H1 (cell line): Measurements from ENCODE around the gene DENND1A. TPM values are rescaled to one million over a fixed set of nuclear protein-coding genes. Genes with fewer than 3 reads are reported as not detected.

Experiments used
- CTCF ChIA-PET: fragments of 300-600 bp; sonication (Branson Sonifier 250); formaldehyde crosslinking; loops from one replicate; lab custom pipeline; 2021; ENCODE audit not compliant: partially characterized antibody; lab: Charles Lee
- POLR2A ChIA-PET: fragments of 300-600 bp; sonication (Branson Sonifier 250); formaldehyde crosslinking; loops from one replicate; lab custom pipeline; 2021; ENCODE audit warnings: inconsistent platforms; ENCODE audit not compliant: partially characterized antibody; lab: Charles Lee
- DNase-seq, 2 experiments: peaks; one replicate each; pipeline versions ENCODE4 v3.0.0 to v3.0.0-alpha.2; 2010 to 2022; ENCODE audit warnings: low spot score in 2 of 2, low read depth in 1 of 2, mixed read lengths in 1 of 2
- FAIRE-seq: peaks from 2 replicates; lab custom pipeline; 2011; peaks lifted over from hg19 to GRCh38; lab: Jason Lieb, UNC
- H2AFZ ChIP-seq: 2 replicates; pipeline ENCODE4 v1.8.1; 2012; ENCODE audit warnings: low read length, inconsistent platforms
- H2AK5ac ChIP-seq: 2 replicates; pipeline ENCODE4 v1.6.1; 2013; ENCODE audit warnings: low read depth, low read length
- H2BK120ac ChIP-seq: replicated peaks from 2 replicates; pipeline ENCODE3; 2013; ENCODE audit warnings: low read depth, low read length, inconsistent platforms
- H2BK12ac ChIP-seq: 2 replicates; pipeline ENCODE4 v1.6.1; 2013; ENCODE audit warnings: low read depth, low read length
- H2BK15ac ChIP-seq: 2 replicates; pipeline ENCODE4 v1.6.1; 2013; ENCODE audit warnings: low read length
- H2BK20ac ChIP-seq: 2 replicates; pipeline ENCODE4 v1.6.1; 2013; ENCODE audit warnings: low read length
- H2BK5ac ChIP-seq: 2 replicates; pipeline ENCODE4 v1.6.1; 2013; ENCODE audit warnings: low read depth, low read length
- H3K14ac ChIP-seq: 2 replicates; pipeline ENCODE4 v1.6.1; 2013; ENCODE audit warnings: inconsistent platforms; ENCODE audit not compliant: insufficient read length
- H3K18ac ChIP-seq: 2 replicates; pipeline ENCODE4 v1.6.1; 2013; ENCODE audit warnings: low read length; ENCODE audit errors: extremely low read depth
- H3K23ac ChIP-seq: 2 replicates; pipeline ENCODE4 v1.6.1; 2013; ENCODE audit warnings: inconsistent platforms; ENCODE audit not compliant: insufficient read length
- H3K23me2 ChIP-seq: 2 replicates; pipeline ENCODE4 v1.6.1; 2013; ENCODE audit warnings: low read depth, low read length
- H3K27ac ChIP-seq: 2 replicates; pipeline ENCODE4 v1.6.1; 2011; ENCODE audit warnings: low read depth, low read length, inconsistent platforms
- H3K27me3 ChIP-seq, 4 experiments: replicated peaks in 1 of 4; 1 replicate in 1 of 4; 2 replicates in 3 of 4; pipeline versions ENCODE4 v1.6.1 to v1.8.1; 2011 to 2013; ENCODE audit warnings: low read length in 3 of 4, mild to moderate bottlenecking in 3 of 4, inconsistent platforms in 2 of 4, mixed read lengths in 2 of 4, moderate library complexity in 1 of 4; ENCODE audit not compliant: control insufficient read depth in 3 of 4, insufficient read depth in 3 of 4; ENCODE audit errors: extremely low read depth in 1 of 4
- H3K36me3 ChIP-seq, 4 experiments: 2 replicates each; pipeline versions ENCODE4 v1.6.1 to v1.8.1; 2011 to 2013; ENCODE audit warnings: mild to moderate bottlenecking in 4 of 4, low read length in 3 of 4, moderate library complexity in 2 of 4, control low read depth in 1 of 4, inconsistent platforms in 1 of 4; ENCODE audit not compliant: insufficient read depth in 4 of 4, control insufficient read depth in 2 of 4
- H3K4ac ChIP-seq: replicated peaks from 2 replicates; pipeline ENCODE3; 2013; ENCODE audit warnings: low read length, low read depth, mixed read lengths, inconsistent platforms; ENCODE audit not compliant: insufficient read length
- H3K4me1 ChIP-seq, 4 experiments: replicated peaks in 1 of 4; 1 replicate in 1 of 4; 2 replicates in 3 of 4; pipeline versions ENCODE4 v1.6.1 to v1.8.1; 2011 to 2013; ENCODE audit warnings: low read length in 3 of 4, inconsistent platforms in 2 of 4, mixed read lengths in 1 of 4; ENCODE audit not compliant: insufficient read depth in 4 of 4, control insufficient read depth in 3 of 4
- H3K4me2 ChIP-seq, 2 experiments: 2 replicates each; pipeline versions ENCODE4 v1.6.1 to v1.8.1; 2011 to 2013; ENCODE audit warnings: low read depth in 2 of 2, low read length in 2 of 2, control low read depth in 1 of 2, inconsistent platforms in 1 of 2, mild to moderate bottlenecking in 1 of 2; ENCODE audit not compliant: insufficient read depth in 1 of 2
- H3K4me3 ChIP-seq, 4 experiments: fragments of 200-600, 300-600 bp in 1 of 4; sonication (generic), shearing (Covaris generic), sonication (Bioruptor Twin) in 1 of 4; 2 replicates each; pipeline versions ENCODE4 v1.5.1 to v1.8.1; 2011 to 2016; ENCODE audit warnings: low read length in 4 of 4, low read depth in 3 of 4, control low read depth in 2 of 4, inconsistent platforms in 2 of 4, mild to moderate bottlenecking in 2 of 4, mixed read lengths in 1 of 4, moderate library complexity in 1 of 4; ENCODE audit not compliant: insufficient read depth in 2 of 4; ENCODE audit errors: extremely low read depth in 1 of 4
- H3K56ac ChIP-seq: replicated peaks from 2 replicates; pipeline ENCODE3; 2013; ENCODE audit warnings: low read depth, mild to moderate bottlenecking, mixed read lengths, low read length, inconsistent platforms; ENCODE audit not compliant: insufficient read length
- H3K79me1 ChIP-seq: 2 replicates; pipeline ENCODE4 v1.6.1; 2013; ENCODE audit warnings: low read depth, low read length, control low read depth
- H3K79me2 ChIP-seq, 2 experiments: 2 replicates each; pipeline versions ENCODE4 v1.6.1 to v1.8.1; 2012 to 2013; ENCODE audit warnings: low read length in 2 of 2, mild to moderate bottlenecking in 2 of 2, inconsistent platforms in 1 of 2; ENCODE audit not compliant: insufficient read depth in 2 of 2, control insufficient read depth in 1 of 2
- H3K9ac ChIP-seq, 4 experiments: replicated peaks in 1 of 4; 1 replicate in 1 of 4; 2 replicates in 3 of 4; pipeline versions ENCODE4 v1.6.1 to v1.8.1; 2011 to 2013; ENCODE audit warnings: low read depth in 3 of 4, low read length in 3 of 4, control low read depth in 2 of 4, mild to moderate bottlenecking in 2 of 4, moderate library complexity in 2 of 4, inconsistent platforms in 1 of 4; ENCODE audit errors: extremely low read depth in 1 of 4
- H3K9me3 ChIP-seq, 2 experiments: 2 replicates each; pipeline versions ENCODE4 v1.6.1 to v1.8.1; 2012 to 2013; ENCODE audit warnings: mild to moderate bottlenecking in 2 of 2, moderate library complexity in 2 of 2, control low read depth in 1 of 2, inconsistent platforms in 1 of 2, low read depth in 1 of 2, low read length in 1 of 2, mixed read lengths in 1 of 2; ENCODE audit not compliant: insufficient read depth in 2 of 2
- H4K20me1 ChIP-seq, 2 experiments: replicated peaks in 1 of 2; 2 replicates each; pipeline versions ENCODE3 to v1.8.1; 2011 to 2013; ENCODE audit warnings: inconsistent platforms in 2 of 2, low read length in 2 of 2, mild to moderate bottlenecking in 1 of 2; ENCODE audit not compliant: insufficient read depth in 2 of 2, control insufficient read depth in 1 of 2
- H4K5ac ChIP-seq: 2 replicates; pipeline ENCODE4 v1.6.1; 2013; ENCODE audit warnings: low read length, low read depth, mixed read lengths, inconsistent platforms; ENCODE audit not compliant: insufficient read length
- H4K8ac ChIP-seq: 2 replicates; pipeline ENCODE4 v1.8.0; 2013; ENCODE audit warnings: mild to moderate bottlenecking, moderate library complexity, low read length, inconsistent platforms; ENCODE audit not compliant: insufficient read depth; ENCODE audit errors: extremely low read depth
- H4K91ac ChIP-seq: replicated peaks from 2 replicates; pipeline ENCODE3; 2013; ENCODE audit warnings: low read length, mixed read lengths, inconsistent platforms; ENCODE audit not compliant: insufficient read length
- BCL11A ChIP-seq, 2 experiments: IDR thresholded peaks; one replicate each; pipeline ENCODE4 v1.6.1; 2011; ENCODE audit warnings: low read depth in 2 of 2, low read length in 2 of 2, mild to moderate bottlenecking in 2 of 2
- CREB1 ChIP-seq: IDR thresholded peaks from 2 replicates; pipeline ENCODE4 v1.6.1; 2012; ENCODE audit warnings: inconsistent platforms
- GABPA ChIP-seq: IDR thresholded peaks from 2 replicates; pipeline ENCODE4 v1.6.1; 2011; ENCODE audit warnings: mild to moderate bottlenecking, low read length, moderate library complexity, borderline replicate concordance; ENCODE audit not compliant: insufficient read depth
- KDM1A ChIP-seq: fragments of 200-600, 300-600 bp; sonication (generic); IDR thresholded peaks from 2 replicates; pipeline ENCODE4 v1.7.1; 2016; ENCODE audit warnings: mild to moderate bottlenecking, low read length, borderline replicate concordance
- POLR2AphosphoS5 ChIP-seq: IDR thresholded peaks from 2 replicates; pipeline ENCODE4 v1.6.1; 2011; ENCODE audit warnings: low read depth, low read length
- RBBP5 ChIP-seq: IDR thresholded peaks from 2 replicates; pipeline ENCODE4 v1.7.1; 2012; ENCODE audit warnings: low read depth, mild to moderate bottlenecking, inconsistent platforms, low read length, moderate library complexity, borderline replicate concordance
- SP2 ChIP-seq: IDR thresholded peaks from 2 replicates; pipeline ENCODE4 v1.6.1; 2012; ENCODE audit warnings: mild to moderate bottlenecking, low read length, inconsistent platforms
- SRF ChIP-seq: IDR thresholded peaks from 2 replicates; pipeline ENCODE4 v1.6.1; 2011; ENCODE audit warnings: mild to moderate bottlenecking, low read depth, low read length, moderate library complexity
- YY1 ChIP-seq: IDR thresholded peaks from 2 replicates; pipeline ENCODE4 v1.6.1; 2011; ENCODE audit warnings: low read depth, mild to moderate bottlenecking, low read length
- WGBS, 2 experiments: shearing (Covaris generic) in 1 of 2; methylation state at CpG; one replicate each; pipeline versions ENCODE4 v1.1.6 to v1.1.7; 2013 to 2015; ENCODE audit warnings: low lambda C conversion rate in 2 of 2, mixed read lengths in 2 of 2, inconsistent platforms in 1 of 2, low coverage in 1 of 2, missing lambda C conversion rate in 1 of 2; ENCODE audit not compliant: insufficient replicate concordance in 2 of 2, insufficient coverage in 1 of 2, insufficient read length in 1 of 2; ENCODE audit errors: extremely low coverage in 1 of 2, missing lambda C conversion rate in 1 of 2; 5-methylcytosine and 5-hydroxymethylcytosine counted together
- polyA plus RNA-seq, 7 experiments: library from polyadenylated mRNA; depleted of rRNA in 3 of 7; stranded (reverse) in 5 of 7; unstranded in 2 of 7; fragments of >200 nt in 5 of 7; fragments of 200-250 nt in 2 of 7; gene quantifications; 1 replicate in 5 of 7; 2 replicates in 1 of 7; 4 replicates in 1 of 7; pipeline versions ENCODE4 v1.2.1 to v1.2.3, GENCODE V29; 2011 to 2013; ENCODE audit warnings: missing spikeins in 2 of 7, mixed read lengths in 2 of 7
- total RNA-seq: library from RNA; stranded (reverse); fragmentation: NEBNext Ultra II Directional; extraction: Animal tissue kit (Norgen Biotek cat#: 25700); gene quantifications from 2 replicates; pipeline ENCODE4 v1.2.1, GENCODE V29; 2021
- TF ChIP-seq, protein P1 (sequence below), 3 experiments: IDR thresholded peaks; 1 replicate in 2 of 3; 2 replicates in 1 of 3; pipeline versions ENCODE4 v1.5.1 to v1.6.1; 2011; ENCODE audit warnings: low read length in 3 of 3, mild to moderate bottlenecking in 3 of 3, inconsistent platforms in 2 of 3, low read depth in 1 of 3, moderate library complexity in 1 of 3; ENCODE audit not compliant: insufficient read depth in 1 of 3; ENCODE audit errors: control extremely low read depth in 1 of 3

Gene DENND1A
- total and polyA plus RNA-seq, 2 of the 8 experiments (the other 6 are each of a cell fraction or from before 2014, with no cell fraction given) = 24.1 to 26.4 TPM

DNA sequence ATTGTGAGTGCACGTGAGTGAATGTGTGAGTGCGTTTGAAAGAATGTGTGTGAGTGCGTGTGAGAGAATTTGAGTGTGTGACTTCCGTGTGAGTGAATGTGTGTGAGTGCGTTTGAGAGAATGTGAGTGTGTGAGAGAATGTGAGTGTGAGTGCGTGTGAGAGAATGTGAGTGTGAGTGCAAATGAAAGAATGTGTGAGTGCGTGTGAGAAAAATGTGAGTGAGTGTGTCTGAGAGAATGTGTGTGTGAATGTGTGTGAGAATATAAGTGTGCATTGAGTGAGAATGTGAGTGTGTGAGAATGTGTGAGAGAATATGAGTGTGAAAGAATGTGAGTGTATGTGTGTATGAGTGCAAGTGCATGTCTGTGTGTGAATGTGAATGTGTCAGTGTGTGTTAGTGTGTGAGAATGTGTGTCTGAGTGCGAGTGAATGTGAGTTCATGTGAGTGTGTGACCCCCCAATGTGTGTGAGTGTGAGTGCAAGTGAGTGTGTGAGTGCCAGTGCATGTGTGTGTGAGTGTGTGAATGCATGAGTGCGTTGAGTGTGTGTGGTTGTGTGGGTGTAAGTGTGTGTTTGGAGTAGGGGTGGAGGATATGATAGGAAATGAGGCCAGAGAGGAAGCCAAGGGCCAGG lies 43.8 kb upstream of the DENND1A start:
- H3K4me2 ChIP-seq = no peak overlapping the region
- no peak overlapping the region for H3K4me3 ChIP-seq
- CTCF ChIA-PET = interaction anchor here (0.8 to 1.4 kb wide), 2 partner anchors 13 to 431 kb away, joined by 3 to 4 read pairs; no protein-coding TSS in a partner anchor
- peak overlapping the region; percentile 76; the same call in 1 of the 2 replicates for H2BK20ac ChIP-seq
- peak overlapping the region; percentile 96; the same call in 1 of the 2 replicates for H2AK5ac ChIP-seq
- H3K23ac ChIP-seq = no peak overlapping the region
- H3K23me2 ChIP-seq = peaks cover 24% of the 10 kb centered on the region
- H3K18ac ChIP-seq = no peak overlapping the region
- peaks cover 0 to 4% of the 10 kb centered on the region in 2 experiments; a peak in 2 of 4 replicates for H3K79me2 ChIP-seq
- no peak overlapping the region for H3K27ac ChIP-seq
- H2BK5ac ChIP-seq = no peak overlapping the region
- H2BK120ac ChIP-seq = no peak overlapping the region
- no peaks in the 10 kb centered on the region for H3K4me1 ChIP-seq
- no peaks in the 10 kb centered on the region for H3K79me1 ChIP-seq
- peaks cover 3 to 22% of the 10 kb centered on the region in 2 experiments; a peak in 2 of 4 replicates for H3K9me3 ChIP-seq
- POLR2A ChIA-PET = no interaction called here
- no peak overlapping the region for H4K5ac ChIP-seq
- H4K20me1 ChIP-seq = peaks cover 0 to 21% of the 10 kb centered on the region in 2 experiments
- peak overlapping the region; percentile 53 for H2BK12ac ChIP-seq
- H3K4ac ChIP-seq = no peak overlapping the region
- no peaks in the 10 kb centered on the region; a peak in 1 of 7 replicates for H3K27me3 ChIP-seq
- no peak overlapping the region for H4K91ac ChIP-seq
- H2BK15ac ChIP-seq = peak overlapping the region; percentile 83; the same call in 1 of the 2 replicates
- no peak overlapping the region; the same call in 1 of the 2 replicates for H4K8ac ChIP-seq
- no peak overlapping the region for H3K9ac ChIP-seq
- no peak for DNase-seq
- no peak for FAIRE-seq
- no peaks in the 10 kb centered on the region; a peak in 2 of 8 replicates for H3K36me3 ChIP-seq
- WGBS, 2 experiments = 85 to 99% methylated on average over 7 to 9 of the region's 9 CpGs
- peak overlapping the region; percentile 73 for H3K14ac ChIP-seq
- no peak overlapping the region for H2AFZ ChIP-seq
- peak overlapping the region; percentile 92 for H3K56ac ChIP-seq
- no peak for TF ChIP-seq KDM1A
- TF ChIP-seq, protein P1, sequence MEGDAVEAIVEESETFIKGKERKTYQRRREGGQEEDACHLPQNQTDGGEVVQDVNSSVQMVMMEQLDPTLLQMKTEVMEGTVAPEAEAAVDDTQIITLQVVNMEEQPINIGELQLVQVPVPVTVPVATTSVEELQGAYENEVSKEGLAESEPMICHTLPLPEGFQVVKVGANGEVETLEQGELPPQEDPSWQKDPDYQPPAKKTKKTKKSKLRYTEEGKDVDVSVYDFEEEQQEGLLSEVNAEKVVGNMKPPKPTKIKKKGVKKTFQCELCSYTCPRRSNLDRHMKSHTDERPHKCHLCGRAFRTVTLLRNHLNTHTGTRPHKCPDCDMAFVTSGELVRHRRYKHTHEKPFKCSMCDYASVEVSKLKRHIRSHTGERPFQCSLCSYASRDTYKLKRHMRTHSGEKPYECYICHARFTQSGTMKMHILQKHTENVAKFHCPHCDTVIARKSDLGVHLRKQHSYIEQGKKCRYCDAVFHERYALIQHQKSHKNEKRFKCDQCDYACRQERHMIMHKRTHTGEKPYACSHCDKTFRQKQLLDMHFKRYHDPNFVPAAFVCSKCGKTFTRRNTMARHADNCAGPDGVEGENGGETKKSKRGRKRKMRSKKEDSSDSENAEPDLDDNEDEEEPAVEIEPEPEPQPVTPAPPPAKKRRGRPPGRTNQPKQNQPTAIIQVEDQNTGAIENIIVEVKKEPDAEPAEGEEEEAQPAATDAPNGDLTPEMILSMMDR (IDR thresholded peaks at IDR 0.05; ENCODE audit: control extremely low read depth in 1 of 3, insufficient read depth in 1 of 3, low read depth in 1 of 3, low read length in 3 of 3) = no peak
- no peak for TF ChIP-seq POLR2AphosphoS5
- no peak for TF ChIP-seq YY1
- TF ChIP-seq SP2 = no peak
- TF ChIP-seq RBBP5 = no peak
- TF ChIP-seq BCL11A (IDR thresholded peaks at IDR 0.05; ENCODE audit: low read depth in 2 of 2, low read length in 2 of 2) = no peak
- TF ChIP-seq GABPA = no peak
- no peak for TF ChIP-seq SRF
- TF ChIP-seq CREB1 = no peak
